ENCODE data around the gene SBF1.
"Not testable (repeated sequence)": the region's sequence is repeated elsewhere in the genome, so short reads cannot be mapped to it uniquely, and the experiment has no call there.

Gene SBF1

GRCh38 chr22:50408954-50409353 lies 65.9 kb downstream of the SBF1 start:
- H3K27ac ChIP-seq (ENCODE audit: low read depth, low read length); DNase-seq; H2BK120ac ChIP-seq (ENCODE audit: low read depth, low read length); H3K4ac ChIP-seq (ENCODE audit: low read depth, low read length); H3K23ac ChIP-seq (ENCODE audit: low read length); H3K79me2 ChIP-seq (ENCODE audit: control insufficient read depth, insufficient read depth, low read length); H3K4me2 ChIP-seq (ENCODE audit: low read length); H3K36me3 ChIP-seq (ENCODE audit: control insufficient read depth, insufficient read depth, low read length); H4K8ac ChIP-seq (ENCODE audit: low read depth, low read length); H2AK5ac ChIP-seq (ENCODE audit: low read length); H2BK15ac ChIP-seq (replicated peaks; ENCODE audit: low read depth); H2BK5ac ChIP-seq (ENCODE audit: low read length); H3K56ac ChIP-seq (ENCODE audit: low read length); H4K5ac ChIP-seq (ENCODE audit: low read length); H3K4me3 ChIP-seq (ENCODE audit: low read length); H3K18ac ChIP-seq (ENCODE audit: low read length); H3K27me3 ChIP-seq (ENCODE audit: insufficient read depth, low read length, poor library complexity); H3K4me1 ChIP-seq (ENCODE audit: control insufficient read depth, low read depth, low read length); H3K9ac ChIP-seq (ENCODE audit: low read length); H3K79me1 ChIP-seq (ENCODE audit: low read length): not testable (repeated sequence)
- WGBS (ENCODE audit: extremely low coverage, insufficient coverage, low lambda C conversion rate) = no CpG with 5 or more reads among the region's 9 CpGs

DNA sequence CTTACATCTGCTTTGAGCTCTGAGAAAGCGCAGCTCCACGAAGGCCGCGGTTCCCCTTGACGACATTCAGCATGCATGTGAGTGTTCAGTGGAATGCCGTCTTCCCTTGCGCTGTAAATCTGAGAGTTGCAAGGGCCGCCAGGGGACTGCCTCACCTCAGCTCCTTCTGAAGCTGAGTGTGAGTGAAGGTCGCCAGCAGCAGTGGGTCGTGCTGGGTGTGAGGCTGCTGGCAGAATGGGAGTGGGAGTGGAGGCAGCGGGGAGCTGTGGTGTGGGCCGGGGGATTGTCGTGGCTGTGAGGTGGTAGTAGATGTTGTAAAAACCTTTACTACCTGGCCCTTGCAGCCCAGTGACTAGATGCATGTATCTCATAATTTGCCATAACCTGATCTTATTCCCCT lies 66.5 kb downstream of the SBF1 start:
- no peak overlapping the region for H4K8ac ChIP-seq (ENCODE audit: low read depth, low read length)
- H3K56ac ChIP-seq (ENCODE audit: low read length) = no peak overlapping the region
- H2BK5ac ChIP-seq (ENCODE audit: low read length) = no peak overlapping the region
- peaks cover 2% of the 10 kb centered on the region for H3K79me1 ChIP-seq (ENCODE audit: low read length)
- H2AK5ac ChIP-seq (ENCODE audit: low read length) = no peak overlapping the region
- no peak overlapping the region for H4K5ac ChIP-seq (ENCODE audit: low read length)
- H3K23ac ChIP-seq (ENCODE audit: low read length) = no peak overlapping the region
- H3K9ac ChIP-seq (ENCODE audit: low read length) = no peak overlapping the region
- no peak overlapping the region for H3K4me3 ChIP-seq (ENCODE audit: low read length)
- H3K4me2 ChIP-seq (ENCODE audit: low read length) = no peak overlapping the region
- no peaks in the 10 kb centered on the region for H3K79me2 ChIP-seq (ENCODE audit: control insufficient read depth, insufficient read depth, low read length)
- no peak for DNase-seq
- H2BK15ac ChIP-seq (replicated peaks; ENCODE audit: low read depth) = no peak overlapping the region
- no peak overlapping the region for H3K4ac ChIP-seq (ENCODE audit: low read depth, low read length)
- H3K18ac ChIP-seq (ENCODE audit: low read length) = no peak overlapping the region
- no peaks in the 10 kb centered on the region for H3K36me3 ChIP-seq (ENCODE audit: control insufficient read depth, insufficient read depth, low read length)
- no CpG with 5 or more reads among the region's 13 CpGs for WGBS (ENCODE audit: extremely low coverage, insufficient coverage, low lambda C conversion rate)
- no peaks in the 10 kb centered on the region for H3K4me1 ChIP-seq (ENCODE audit: control insufficient read depth, low read depth, low read length)
- no peaks in the 10 kb centered on the region for H3K27me3 ChIP-seq (ENCODE audit: insufficient read depth, low read length, poor library complexity)
- H2BK120ac ChIP-seq (ENCODE audit: low read depth, low read length) = no peak overlapping the region
- H3K27ac ChIP-seq (ENCODE audit: low read depth, low read length) = no peak overlapping the region

DNA sequence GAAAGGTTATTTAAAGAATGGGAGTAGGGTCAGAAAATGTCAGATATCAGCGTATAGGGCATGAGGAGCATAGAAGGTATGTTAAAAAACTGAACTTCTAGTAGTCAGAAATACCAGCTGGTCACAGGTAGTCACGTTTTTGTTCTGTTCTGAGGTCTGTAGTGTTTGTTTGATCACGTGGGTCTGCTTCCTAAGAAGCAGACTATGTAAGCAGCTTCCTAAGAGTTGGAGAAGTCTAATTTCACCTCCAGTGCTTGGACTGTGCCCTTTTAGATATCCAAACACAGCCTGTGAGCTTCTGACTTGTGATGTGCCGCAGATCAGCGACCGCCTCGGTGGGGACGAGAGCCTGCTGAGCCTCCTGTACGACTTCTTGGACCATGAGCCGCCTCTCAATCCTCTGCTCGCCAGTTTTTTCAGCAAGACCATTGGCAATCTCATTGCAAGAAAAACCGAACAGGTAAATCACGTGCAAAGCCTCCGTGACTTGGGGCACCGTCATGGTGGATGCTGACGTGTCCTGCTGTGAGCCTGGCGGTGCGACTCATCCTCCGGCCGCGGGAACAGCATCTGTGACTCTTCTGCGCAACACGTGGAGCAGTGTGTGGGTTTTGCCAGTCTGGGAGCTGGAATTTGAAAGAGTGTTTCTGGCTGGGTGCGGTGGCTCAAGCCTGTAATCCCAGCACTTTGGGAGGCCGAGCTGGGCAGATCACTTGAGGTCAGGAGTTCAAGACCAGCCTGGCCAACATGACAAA lies 68.2 kb downstream of the SBF1 start:
- Histone ChIP-seq H4K5ac (ENCODE audit: low read length) (no peak overlapping the region), H3K9ac (ENCODE audit: low read length) (no peak overlapping the region), H4K8ac (ENCODE audit: low read depth, low read length) (no peak overlapping the region), H3K56ac (ENCODE audit: low read length) (no peak overlapping the region), H3K4me3 (ENCODE audit: low read length) (no peak overlapping the region), H3K23ac (ENCODE audit: low read length) (no peak overlapping the region), H3K27me3 (ENCODE audit: insufficient read depth, low read length, poor library complexity) (no peaks in the 10 kb centered on the region), H3K36me3 (ENCODE audit: control insufficient read depth, insufficient read depth, low read length) (no peaks in the 10 kb centered on the region), H2BK5ac (ENCODE audit: low read length) (no peak overlapping the region), H3K4ac (ENCODE audit: low read depth, low read length) (no peak overlapping the region), H3K18ac (ENCODE audit: low read length) (no peak overlapping the region), H2BK15ac (replicated peaks; ENCODE audit: low read depth) (no peak overlapping the region), H3K4me1 (ENCODE audit: control insufficient read depth, low read depth, low read length) (no peaks in the 10 kb centered on the region), H2BK120ac (ENCODE audit: low read depth, low read length) (no peak overlapping the region), H3K79me2 (ENCODE audit: control insufficient read depth, insufficient read depth, low read length) (no peaks in the 10 kb centered on the region), H3K27ac (ENCODE audit: low read depth, low read length) (no peak overlapping the region), H2AK5ac (ENCODE audit: low read length) (no peak overlapping the region), H3K79me1 (ENCODE audit: low read length) (peaks cover 2% of the 10 kb centered on the region), H3K4me2 (ENCODE audit: low read length) (no peak overlapping the region)
- WGBS (ENCODE audit: extremely low coverage, insufficient coverage, low lambda C conversion rate) = no CpG with 5 or more reads among the region's 25 CpGs
- no peak for DNase-seq

GRCh38 chr22:50403701-50404101 lies 71.1 kb downstream of the SBF1 start:
- no CpG with 5 or more reads among the region's 8 CpGs for WGBS (ENCODE audit: extremely low coverage, insufficient coverage, low lambda C conversion rate)
- H2BK120ac ChIP-seq (ENCODE audit: low read depth, low read length) = no peak overlapping the region
- no peak overlapping the region for H2BK15ac ChIP-seq (replicated peaks; ENCODE audit: low read depth)
- no peak overlapping the region for H2BK5ac ChIP-seq (ENCODE audit: low read length)
- no peaks in the 10 kb centered on the region for H3K27me3 ChIP-seq (ENCODE audit: insufficient read depth, low read length, poor library complexity)
- no peak overlapping the region for H4K8ac ChIP-seq (ENCODE audit: low read depth, low read length)
- no peak overlapping the region for H3K23ac ChIP-seq (ENCODE audit: low read length)
- H3K4me2 ChIP-seq (ENCODE audit: low read length) = no peak overlapping the region
- H3K18ac ChIP-seq (ENCODE audit: low read length) = no peak overlapping the region
- no peaks in the 10 kb centered on the region for H3K79me2 ChIP-seq (ENCODE audit: control insufficient read depth, insufficient read depth, low read length)
- peaks cover 2% of the 10 kb centered on the region for H3K79me1 ChIP-seq (ENCODE audit: low read length)
- no peak overlapping the region for H3K4ac ChIP-seq (ENCODE audit: low read depth, low read length)
- no peak for DNase-seq
- no peak overlapping the region for H3K9ac ChIP-seq (ENCODE audit: low read length)
- H2AK5ac ChIP-seq (ENCODE audit: low read length) = no peak overlapping the region
- H3K36me3 ChIP-seq (ENCODE audit: control insufficient read depth, insufficient read depth, low read length) = no peaks in the 10 kb centered on the region
- H4K5ac ChIP-seq (ENCODE audit: low read length) = no peak overlapping the region
- H3K4me3 ChIP-seq (ENCODE audit: low read length) = no peak overlapping the region
- H3K27ac ChIP-seq (ENCODE audit: low read depth, low read length) = no peak overlapping the region
- no peak overlapping the region for H3K56ac ChIP-seq (ENCODE audit: low read length)
- no peaks in the 10 kb centered on the region for H3K4me1 ChIP-seq (ENCODE audit: control insufficient read depth, low read depth, low read length)

DNA sequence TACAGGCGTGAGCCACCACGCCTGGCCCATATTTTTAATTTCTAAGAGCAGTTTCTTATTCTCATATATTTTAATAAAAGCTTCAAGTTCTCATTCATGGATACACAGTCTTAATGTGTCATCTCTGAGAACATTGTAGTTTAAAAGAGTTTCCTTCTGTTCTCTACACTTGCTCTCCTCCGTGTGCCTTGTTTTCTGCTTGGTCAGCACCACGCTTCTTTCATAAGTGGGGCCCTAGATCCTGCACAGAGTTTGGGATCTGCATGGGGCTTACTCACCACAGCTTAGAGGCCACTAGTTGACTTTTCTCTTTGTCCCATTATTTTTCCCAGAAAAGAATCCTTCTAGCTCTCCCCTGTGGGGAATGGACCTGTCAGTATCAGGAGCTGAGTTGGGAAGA lies 72.9 kb downstream of the SBF1 start:
- H3K4me1 ChIP-seq (ENCODE audit: control insufficient read depth, low read depth, low read length) = peaks cover 4% of the 10 kb centered on the region
- no peak overlapping the region for H3K56ac ChIP-seq (ENCODE audit: low read length)
- H3K4me3 ChIP-seq (ENCODE audit: low read length) = no peak overlapping the region
- H3K27ac ChIP-seq (ENCODE audit: low read depth, low read length) = no peak overlapping the region
- no peaks in the 10 kb centered on the region for H3K36me3 ChIP-seq (ENCODE audit: control insufficient read depth, insufficient read depth, low read length)
- H3K9ac ChIP-seq (ENCODE audit: low read length) = no peak overlapping the region
- no peak overlapping the region for H2BK15ac ChIP-seq (replicated peaks; ENCODE audit: low read depth)
- no peak overlapping the region for H3K23ac ChIP-seq (ENCODE audit: low read length)
- no peak overlapping the region for H3K18ac ChIP-seq (ENCODE audit: low read length)
- H3K27me3 ChIP-seq (ENCODE audit: insufficient read depth, low read length, poor library complexity) = no peaks in the 10 kb centered on the region
- H2BK120ac ChIP-seq (ENCODE audit: low read depth, low read length) = no peak overlapping the region
- H3K4ac ChIP-seq (ENCODE audit: low read depth, low read length) = no peak overlapping the region
- WGBS (ENCODE audit: extremely low coverage, insufficient coverage, low lambda C conversion rate) = no CpG with 5 or more reads among the region's 4 CpGs
- H4K8ac ChIP-seq (ENCODE audit: low read depth, low read length) = no peak overlapping the region
- DNase-seq = no peak
- H4K5ac ChIP-seq (ENCODE audit: low read length) = no peak overlapping the region
- no peaks in the 10 kb centered on the region for H3K79me2 ChIP-seq (ENCODE audit: control insufficient read depth, insufficient read depth, low read length)
- peaks cover 2% of the 10 kb centered on the region for H3K79me1 ChIP-seq (ENCODE audit: low read length)
- H2BK5ac ChIP-seq (ENCODE audit: low read length) = no peak overlapping the region
- H2AK5ac ChIP-seq (ENCODE audit: low read length) = no peak overlapping the region
- H3K4me2 ChIP-seq (ENCODE audit: low read length) = no peak overlapping the region

DNA sequence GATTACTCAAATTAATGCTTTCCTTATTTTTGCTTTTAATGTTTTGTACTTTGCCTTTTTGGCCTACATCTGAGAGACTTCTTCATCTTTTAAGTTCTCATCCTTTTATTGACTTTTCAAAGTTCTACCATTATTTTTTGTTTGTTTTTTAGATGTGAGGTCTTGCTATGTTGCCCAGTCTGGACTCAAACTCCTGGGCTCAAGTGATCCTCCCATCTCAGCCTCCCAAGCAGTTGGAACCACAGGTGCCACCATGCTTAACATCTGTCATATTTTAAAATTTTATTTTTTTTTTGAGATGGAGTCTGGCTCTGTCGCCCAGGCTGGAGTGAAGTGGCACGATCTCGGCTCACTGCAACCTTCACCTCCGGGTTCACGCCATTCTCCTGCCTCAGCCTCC lies 73.9 kb downstream of the SBF1 start:
- WGBS (ENCODE audit: extremely low coverage, insufficient coverage, low lambda C conversion rate) = no CpG with 5 or more reads among the region's 5 CpGs
- H2BK15ac ChIP-seq (replicated peaks; ENCODE audit: low read depth) = no peak overlapping the region
- H3K9ac ChIP-seq (ENCODE audit: low read length) = no peak overlapping the region
- no peak overlapping the region for H3K23ac ChIP-seq (ENCODE audit: low read length)
- H3K79me1 ChIP-seq (ENCODE audit: low read length) = peaks cover 2% of the 10 kb centered on the region
- H2BK120ac ChIP-seq (ENCODE audit: low read depth, low read length) = no peak overlapping the region
- H3K56ac ChIP-seq (ENCODE audit: low read length) = no peak overlapping the region
- no peak overlapping the region for H3K4me3 ChIP-seq (ENCODE audit: low read length)
- no peak overlapping the region for H3K4me2 ChIP-seq (ENCODE audit: low read length)
- no peak for DNase-seq
- no peak overlapping the region for H4K5ac ChIP-seq (ENCODE audit: low read length)
- no peaks in the 10 kb centered on the region for H3K79me2 ChIP-seq (ENCODE audit: control insufficient read depth, insufficient read depth, low read length)
- no peaks in the 10 kb centered on the region for H3K36me3 ChIP-seq (ENCODE audit: control insufficient read depth, insufficient read depth, low read length)
- H3K27me3 ChIP-seq (ENCODE audit: insufficient read depth, low read length, poor library complexity) = no peaks in the 10 kb centered on the region
- peaks cover 7% of the 10 kb centered on the region for H3K4me1 ChIP-seq (ENCODE audit: control insufficient read depth, low read depth, low read length)
- no peak overlapping the region for H4K8ac ChIP-seq (ENCODE audit: low read depth, low read length)
- H3K27ac ChIP-seq (ENCODE audit: low read depth, low read length) = no peak overlapping the region
- H3K4ac ChIP-seq (ENCODE audit: low read depth, low read length) = no peak overlapping the region
- H3K18ac ChIP-seq (ENCODE audit: low read length) = no peak overlapping the region
- H2BK5ac ChIP-seq (ENCODE audit: low read length) = no peak overlapping the region
- no peak overlapping the region for H2AK5ac ChIP-seq (ENCODE audit: low read length)

All from mesendoderm (in vitro differentiated cells).